Hepatocyte (in vitro differentiated cells): ENCODE results near the gene HDAC3.

Source experiments
- CTCF ChIP-seq: fragments of 200-600 bp; sonication (generic); IDR thresholded peaks from 2 replicates; pipeline ENCODE4 v1.5.1; 2016; ENCODE audit warnings: antibody characterized with exemption, mild to moderate bottlenecking; ENCODE audit not compliant: poor library complexity
- EZH2 ChIP-seq: fragments of 200-600 bp; sonication (generic); IDR thresholded peaks from 2 replicates; pipeline ENCODE4 v1.6.1; 2016; ENCODE audit warnings: antibody characterized with exemption, mild to moderate bottlenecking, borderline replicate concordance
- EZH2phosphoT487 ChIP-seq: fragments of 200-600 bp; sonication (generic); IDR thresholded peaks from one replicate; pipeline ENCODE4 v1.6.1; 2018; ENCODE audit warnings: antibody characterized with exemption, mild to moderate bottlenecking, low read depth, moderate library complexity; ENCODE audit not compliant: unreplicated experiment, severe bottlenecking

- TF ChIP-seq EZH2 (no peak), CTCF (no peak), EZH2phosphoT487 (no peak)
Observed at GRCh38 chr5:141597814-141598213, 38.8 kb downstream of the HDAC3 start.
